ENCODE measurements around the gene TCEANC2.
"Not testable (repeated sequence)": the region's sequence is repeated elsewhere in the genome, so short reads cannot be mapped to it uniquely, and the experiment has no call there.

TCEANC2 gene

GRCh38 chr1:54028306-54029251, 24.8 kb upstream of the TCEANC2 start:
- no peak overlapping the region for H3K9ac ChIP-seq (ENCODE audit: low read depth, low read length)
- H3K4me3 ChIP-seq (ENCODE audit: low read depth, low read length), result no peak overlapping the region
- no peaks in the 10 kb centered on the region for H3K27me3 ChIP-seq (ENCODE audit: control insufficient read depth, insufficient read depth, low read length)
- no peaks in the 10 kb centered on the region for H3K4me1 ChIP-seq (ENCODE audit: control insufficient read depth, insufficient read depth, low read length)
- no peak overlapping the region for H3K27ac ChIP-seq (ENCODE audit: low read depth, low read length)
- H3K36me3 ChIP-seq (ENCODE audit: control insufficient read depth, insufficient read depth, low read length), result peaks cover 30% of the 10 kb centered on the region
- H3K9me3 ChIP-seq (ENCODE audit: control insufficient read depth, insufficient read depth, low read length), result no peaks in the 10 kb centered on the region

- no peaks in the 10 kb centered on the region for H3K9me3 ChIP-seq (ENCODE audit: control insufficient read depth, insufficient read depth, low read length)
- no peaks in the 10 kb centered on the region for H3K27me3 ChIP-seq (ENCODE audit: control insufficient read depth, insufficient read depth, low read length)
- H3K36me3 ChIP-seq (ENCODE audit: control insufficient read depth, insufficient read depth, low read length), result peaks cover 95% of the 10 kb centered on the region
- no peak overlapping the region for H3K27ac ChIP-seq (ENCODE audit: low read depth, low read length)
- no peak overlapping the region for H3K9ac ChIP-seq (ENCODE audit: low read depth, low read length)
- H3K4me1 ChIP-seq (ENCODE audit: control insufficient read depth, insufficient read depth, low read length), result no peaks in the 10 kb centered on the region
- H3K4me3 ChIP-seq (ENCODE audit: low read depth, low read length), result no peak overlapping the region
Observed at GRCh38 chr1:54037476-54037875, 15.9 kb upstream of the TCEANC2 start.

- H3K4me1 ChIP-seq (ENCODE audit: control insufficient read depth, insufficient read depth, low read length), result no peaks in the 10 kb centered on the region
- peaks cover 71% of the 10 kb centered on the region for H3K36me3 ChIP-seq (ENCODE audit: control insufficient read depth, insufficient read depth, low read length)
- no peak overlapping the region for H3K9ac ChIP-seq (ENCODE audit: low read depth, low read length)
- no peak overlapping the region for H3K27ac ChIP-seq (ENCODE audit: low read depth, low read length)
- H3K9me3 ChIP-seq (ENCODE audit: control insufficient read depth, insufficient read depth, low read length), result no peaks in the 10 kb centered on the region
- no peak overlapping the region for H3K4me3 ChIP-seq (ENCODE audit: low read depth, low read length)
- H3K27me3 ChIP-seq (ENCODE audit: control insufficient read depth, insufficient read depth, low read length), result no peaks in the 10 kb centered on the region
Observed at GRCh38 chr1:54041806-54042205, 11.6 kb upstream of the TCEANC2 start.

- H3K4me1 ChIP-seq (ENCODE audit: control insufficient read depth, insufficient read depth, low read length), result no peaks in the 10 kb centered on the region
- H3K27me3 ChIP-seq (ENCODE audit: control insufficient read depth, insufficient read depth, low read length), result no peaks in the 10 kb centered on the region
Observed at GRCh38 chr1:54045496-54045895, 7.9 kb upstream of the TCEANC2 start.

GRCh38 chr1:54046671-54047383, 6.6 kb upstream of the TCEANC2 start:
- Histone ChIP-seq H3K4me1 (ENCODE audit: control insufficient read depth, insufficient read depth, low read length) (peaks cover 4% of the 10 kb centered on the region; the same call in 1 of the 2 replicates), H3K9ac (ENCODE audit: low read depth, low read length) (no peak overlapping the region), H3K4me3 (ENCODE audit: low read depth, low read length) (no peak overlapping the region), H3K27ac (ENCODE audit: low read depth, low read length) (no peak overlapping the region), H3K27me3 (ENCODE audit: control insufficient read depth, insufficient read depth, low read length) (no peaks in the 10 kb centered on the region), H3K9me3 (ENCODE audit: control insufficient read depth, insufficient read depth, low read length) (no peaks in the 10 kb centered on the region), H3K36me3 (ENCODE audit: control insufficient read depth, insufficient read depth, low read length) (peaks cover 24% of the 10 kb centered on the region)

More at GRCh38 chr1:54045496-54045895, 7.9 kb upstream of the TCEANC2 start:
- no peak overlapping the region for H3K9ac ChIP-seq (ENCODE audit: low read depth, low read length)
- peaks cover 37% of the 10 kb centered on the region for H3K36me3 ChIP-seq (ENCODE audit: control insufficient read depth, insufficient read depth, low read length)
- no peak overlapping the region for H3K27ac ChIP-seq (ENCODE audit: low read depth, low read length)
- no peaks in the 10 kb centered on the region for H3K9me3 ChIP-seq (ENCODE audit: control insufficient read depth, insufficient read depth, low read length)
- no peak overlapping the region for H3K4me3 ChIP-seq (ENCODE audit: low read depth, low read length)

- Histone ChIP-seq H3K27ac (ENCODE audit: low read depth, low read length) (no peak overlapping the region), H3K4me3 (ENCODE audit: low read depth, low read length) (no peak overlapping the region), H3K9me3 (ENCODE audit: control insufficient read depth, insufficient read depth, low read length) (no peaks in the 10 kb centered on the region), H3K9ac (ENCODE audit: low read depth, low read length) (no peak overlapping the region), H3K27me3 (ENCODE audit: control insufficient read depth, insufficient read depth, low read length) (no peaks in the 10 kb centered on the region), H3K4me1 (ENCODE audit: control insufficient read depth, insufficient read depth, low read length) (peaks cover 4% of the 10 kb centered on the region; the same call in 1 of the 2 replicates), H3K36me3 (ENCODE audit: control insufficient read depth, insufficient read depth, low read length) (peaks cover 15% of the 10 kb centered on the region)
Observed at GRCh38 chr1:54047384-54048305, 5.8 kb upstream of the TCEANC2 start.

GRCh38 chr1:54050435-54050834, 3.0 kb upstream of the TCEANC2 start:
- not testable (repeated sequence) for H3K9ac ChIP-seq (ENCODE audit: low read depth, low read length); H3K4me3 ChIP-seq (ENCODE audit: low read depth, low read length)
- peaks cover 13% of the 10 kb centered on the region for H3K4me1 ChIP-seq (ENCODE audit: control insufficient read depth, insufficient read depth, low read length)

GRCh38 chr1:54051933-54052430, 1.4 kb upstream of the TCEANC2 start:
- Histone ChIP-seq H3K27me3 (ENCODE audit: control insufficient read depth, insufficient read depth, low read length) (no peaks in the 10 kb centered on the region), H3K9me3 (ENCODE audit: control insufficient read depth, insufficient read depth, low read length) (no peaks in the 10 kb centered on the region), H3K36me3 (ENCODE audit: control insufficient read depth, insufficient read depth, low read length) (no peaks in the 10 kb centered on the region), H3K27ac (ENCODE audit: low read depth, low read length) (peak overlapping the region; percentile 90), H3K4me3 (ENCODE audit: low read depth, low read length) (peak overlapping the region; percentile 91), H3K9ac (ENCODE audit: low read depth, low read length) (peak overlapping the region; percentile 58), H3K4me1 (ENCODE audit: control insufficient read depth, insufficient read depth, low read length) (peaks cover 13% of the 10 kb centered on the region)

More at GRCh38 chr1:54050435-54050834, 3.0 kb upstream of the TCEANC2 start:
- H3K27ac ChIP-seq (ENCODE audit: low read depth, low read length); H3K36me3 ChIP-seq (ENCODE audit: control insufficient read depth, insufficient read depth, low read length); H3K27me3 ChIP-seq (ENCODE audit: control insufficient read depth, insufficient read depth, low read length); H3K9me3 ChIP-seq (ENCODE audit: control insufficient read depth, insufficient read depth, low read length): not testable (repeated sequence)

GRCh38 chr1:54052431-54052933, 926 bp upstream of the TCEANC2 start:
- Histone ChIP-seq H3K9me3 (ENCODE audit: control insufficient read depth, insufficient read depth, low read length) (no peaks in the 10 kb centered on the region), H3K9ac (ENCODE audit: low read depth, low read length) (peak overlapping the region; percentile 58), H3K27ac (ENCODE audit: low read depth, low read length) (peak overlapping the region; percentile 90), H3K27me3 (ENCODE audit: control insufficient read depth, insufficient read depth, low read length) (no peaks in the 10 kb centered on the region), H3K36me3 (ENCODE audit: control insufficient read depth, insufficient read depth, low read length) (no peaks in the 10 kb centered on the region), H3K4me1 (ENCODE audit: control insufficient read depth, insufficient read depth, low read length) (peaks cover 13% of the 10 kb centered on the region), H3K4me3 (ENCODE audit: low read depth, low read length) (peak overlapping the region; percentile 91)

- peak overlapping the region; percentile 71 for H3K9ac ChIP-seq (ENCODE audit: low read depth, low read length)
- no peaks in the 10 kb centered on the region for H3K36me3 ChIP-seq (ENCODE audit: control insufficient read depth, insufficient read depth, low read length)
- no peaks in the 10 kb centered on the region for H3K27me3 ChIP-seq (ENCODE audit: control insufficient read depth, insufficient read depth, low read length)
Observed at GRCh38 chr1:54053745-54054437, 483 bp downstream of the TCEANC2 start.

More at GRCh38 chr1:54053745-54054437, 483 bp downstream of the TCEANC2 start:
- Histone ChIP-seq H3K4me1 (ENCODE audit: control insufficient read depth, insufficient read depth, low read length) (peaks cover 13% of the 10 kb centered on the region), H3K9me3 (ENCODE audit: control insufficient read depth, insufficient read depth, low read length) (no peaks in the 10 kb centered on the region), H3K4me3 (ENCODE audit: low read depth, low read length) (peak overlapping the region; percentile 91), H3K27ac (ENCODE audit: low read depth, low read length) (peak overlapping the region; percentile 90)

Data from HUES48 (cell line).